ENCODE data around the gene GPR39. TPM values are rescaled to one million over a fixed set of nuclear protein-coding genes. Genes with fewer than 3 reads are reported as not detected.
"Not testable (repeated sequence)": the region's sequence is repeated elsewhere in the genome, so short reads cannot be mapped to it uniquely, and the experiment has no call there.

GPR39 gene
- total RNA-seq, 1 donor from 2014 or later, result 2.9 TPM

DNA sequence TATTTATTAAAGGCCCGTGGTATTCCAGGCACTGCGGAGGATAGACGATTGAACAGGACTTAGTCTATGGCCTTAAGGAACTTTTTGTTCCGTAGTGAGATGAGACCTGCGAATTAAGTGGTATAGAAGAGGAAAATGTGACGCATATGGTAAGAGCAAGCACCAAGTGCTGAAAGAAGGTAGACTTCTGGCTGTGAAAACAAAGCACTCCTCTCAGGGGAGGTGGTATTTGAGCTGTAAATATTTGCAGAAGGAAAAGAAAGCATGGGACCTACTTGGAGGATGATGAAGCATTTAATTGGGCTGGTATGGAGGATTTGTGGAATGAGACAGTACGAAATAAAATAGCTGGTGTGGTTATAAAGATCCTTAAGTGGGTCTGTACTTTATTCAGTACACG is 62.5 kb downstream of the GPR39 start:
- FAIRE-seq (no peak), DNase-seq (ENCODE audit: low spot score in 2 of 2) (no peak)

DNA sequence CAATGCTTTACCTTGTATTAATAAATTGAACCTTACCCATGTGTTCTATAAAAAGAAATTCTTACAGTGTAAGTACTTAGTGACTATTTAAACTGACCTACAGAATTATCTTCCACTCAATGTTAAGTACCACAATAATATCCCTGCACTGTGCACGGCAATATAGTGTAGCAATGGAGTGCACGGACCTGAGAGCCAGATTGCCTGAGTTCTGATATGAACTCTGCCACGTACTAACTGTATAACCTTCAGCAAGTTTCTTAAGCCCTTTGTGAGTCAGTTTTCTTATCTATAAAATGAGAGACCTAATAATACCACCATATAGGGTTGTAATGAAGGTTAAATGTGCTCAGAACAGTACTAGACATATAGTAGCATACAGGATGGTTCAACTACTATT is 66.2 kb downstream of the GPR39 start:
- no peak for FAIRE-seq
- DNase-seq (ENCODE audit: low spot score in 2 of 2), result no peak

DNA sequence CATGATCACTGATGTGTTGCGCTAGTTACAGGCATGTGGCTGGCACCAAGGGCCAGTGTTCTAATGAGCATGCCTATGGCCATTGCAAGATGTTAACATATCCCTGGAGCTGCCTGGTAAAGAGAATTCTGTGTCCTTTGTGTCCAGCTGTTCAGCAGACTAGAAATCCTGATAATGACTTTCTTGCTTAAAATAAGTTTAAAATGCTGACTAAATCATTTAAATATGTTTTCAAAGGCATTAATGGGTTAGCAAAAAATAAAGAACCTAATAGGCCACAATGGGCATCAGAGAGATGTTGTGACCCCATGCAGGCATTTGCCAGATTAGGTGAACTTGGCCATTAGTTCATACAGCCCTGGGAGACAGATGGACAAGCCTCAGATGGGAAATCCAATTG is 67.5 kb downstream of the GPR39 start:
- FAIRE-seq (no peak), DNase-seq (ENCODE audit: low spot score in 2 of 2) (no peak)

DNA sequence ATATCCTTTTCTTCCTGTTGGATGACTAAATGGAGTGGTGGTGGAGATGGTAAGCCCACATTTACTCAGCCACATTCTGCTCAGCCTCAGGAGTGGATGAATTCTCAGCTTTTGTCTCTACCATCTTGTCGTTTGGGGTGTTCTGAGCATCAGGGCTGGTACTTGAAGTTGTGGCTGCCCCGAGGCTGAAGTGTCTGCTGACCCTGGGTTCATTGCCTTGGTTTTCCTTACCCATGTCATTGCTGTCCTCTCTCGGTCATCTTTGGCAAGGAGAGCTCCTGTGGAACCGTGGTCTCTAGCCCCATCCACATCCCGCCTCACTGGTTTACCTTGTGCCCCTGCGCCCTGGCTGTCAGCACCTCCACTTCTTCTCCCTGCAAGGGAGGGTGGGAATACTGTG is 71.9 kb downstream of the GPR39 start:
- FAIRE-seq (no peak), DNase-seq (ENCODE audit: low spot score in 2 of 2) (no peak)

DNA sequence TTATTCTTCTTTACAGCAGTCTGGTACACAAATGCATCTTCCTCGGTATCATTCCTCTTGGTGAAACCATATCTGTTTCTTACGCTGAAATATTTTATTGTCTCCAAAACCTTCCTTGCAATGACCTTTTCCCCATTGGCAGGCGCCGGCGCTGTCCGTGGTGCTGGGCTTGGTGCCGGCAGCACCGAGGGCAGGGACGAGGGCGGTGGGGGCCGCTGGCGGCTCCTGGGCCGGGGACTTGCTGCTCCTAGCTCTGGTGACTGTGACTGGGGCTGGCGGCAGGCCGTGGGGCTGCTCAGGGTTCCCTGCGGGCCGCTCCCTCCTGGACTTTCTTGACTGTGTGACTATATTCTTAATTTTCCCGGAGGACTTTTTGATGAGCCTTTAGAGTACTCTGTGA is 72.5 kb downstream of the GPR39 start:
- FAIRE-seq (no peak), DNase-seq (ENCODE audit: low spot score in 2 of 2) (no peak)

DNA sequence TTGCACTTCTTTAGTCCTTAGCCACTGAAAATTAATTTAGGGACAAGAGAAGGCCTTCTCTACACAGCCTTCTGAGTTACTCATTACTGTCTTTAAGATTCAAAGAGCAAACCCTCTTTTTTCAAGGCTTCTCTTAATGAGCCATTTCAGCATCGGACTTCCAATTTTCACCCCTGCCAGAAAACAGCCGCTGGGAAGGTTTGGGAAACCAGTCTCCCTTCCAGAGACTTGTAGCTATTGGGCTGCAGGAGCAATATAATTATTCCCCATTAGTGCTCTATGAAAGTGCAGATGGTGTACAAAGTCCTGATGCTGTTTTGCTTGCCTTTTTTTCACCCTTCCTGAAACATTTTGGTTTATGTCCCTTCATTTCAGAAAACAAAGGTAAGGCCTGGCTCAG is 79.3 kb downstream of the GPR39 start:
- DNase-seq (ENCODE audit: low spot score in 2 of 2), result no peak
- no peak for FAIRE-seq

DNA sequence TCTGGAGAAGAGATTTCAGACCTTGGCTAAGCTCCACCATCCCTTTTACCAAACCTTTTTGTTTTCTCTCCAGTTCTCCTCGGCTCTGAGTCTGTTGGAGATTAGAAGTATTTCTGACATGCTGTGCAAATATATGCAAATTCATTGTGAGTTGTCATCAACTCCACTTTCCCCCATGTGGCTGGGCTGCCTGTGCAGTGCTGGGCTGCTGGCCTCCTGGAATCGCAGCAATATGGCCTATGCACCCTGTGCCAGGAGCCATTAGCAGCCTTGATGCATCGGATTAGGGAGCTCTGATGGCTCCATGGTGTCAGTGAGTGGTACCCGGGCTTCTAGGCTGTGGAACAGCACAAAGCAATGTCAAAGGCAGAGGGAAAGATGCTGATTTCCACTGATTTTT is 80.0 kb downstream of the GPR39 start:
- no peak for FAIRE-seq
- DNase-seq (ENCODE audit: low spot score in 2 of 2), result no peak

DNA sequence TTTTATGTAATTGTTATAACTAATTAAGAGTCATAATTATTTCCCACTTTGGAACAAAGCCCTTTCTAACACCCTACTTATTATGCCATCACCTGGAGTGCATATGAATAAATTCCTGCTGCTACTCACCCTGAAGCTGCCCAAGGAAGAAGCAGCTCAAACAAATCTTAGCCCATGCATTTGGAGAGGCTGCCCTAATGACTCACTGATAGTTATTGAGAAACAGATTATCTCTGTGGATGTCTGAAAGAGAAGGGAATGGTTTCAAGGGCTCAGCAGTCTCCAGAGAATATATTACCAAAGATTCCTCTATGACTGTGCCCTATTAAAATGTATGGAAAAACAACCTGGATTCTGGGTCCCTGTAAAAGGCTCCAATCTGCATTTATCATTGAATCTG is 81.0 kb downstream of the GPR39 start:
- DNase-seq (ENCODE audit: low spot score in 2 of 2) (no peak), FAIRE-seq (no peak)

DNA sequence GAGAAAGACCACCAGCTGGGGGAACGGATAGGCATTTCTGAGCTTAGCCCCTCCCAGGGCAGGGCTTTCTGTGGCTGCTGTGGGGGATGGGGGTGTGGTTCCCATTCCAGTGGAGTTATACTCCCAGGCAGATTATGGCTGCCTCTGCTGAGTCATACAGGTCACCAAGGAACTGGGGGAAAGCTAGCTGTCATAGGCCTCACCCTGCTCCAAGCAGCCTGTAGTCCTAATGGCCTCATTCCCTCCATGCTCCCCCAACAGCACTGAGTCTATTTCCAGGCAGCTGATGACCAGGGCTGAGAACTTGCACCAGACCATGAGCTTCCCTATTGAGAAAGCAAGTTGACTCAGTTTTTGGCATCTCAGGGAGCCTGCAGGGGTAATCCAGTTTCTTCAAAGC is 87.1 kb downstream of the GPR39 start:
- no peak for DNase-seq (ENCODE audit: low spot score in 2 of 2)
- no peak for FAIRE-seq

DNA sequence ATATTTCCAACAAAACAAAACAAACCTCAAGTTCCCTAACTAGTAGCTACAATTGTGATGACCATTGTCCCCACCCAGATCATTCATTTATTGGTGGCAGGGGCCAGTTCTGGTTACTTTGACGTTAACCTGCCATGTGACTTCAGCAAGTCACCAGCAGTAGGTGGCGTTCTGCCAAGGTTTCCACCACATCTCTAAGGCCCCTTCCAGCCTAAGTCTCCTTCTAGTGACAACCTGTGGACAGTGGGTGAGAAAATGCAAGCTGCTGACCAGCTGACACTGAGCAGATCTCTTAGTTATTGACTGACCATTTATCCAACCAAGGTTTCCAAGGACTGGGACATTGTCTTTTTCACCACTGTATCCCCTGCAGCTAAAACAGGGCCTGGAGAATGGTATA is 98.4 kb downstream of the GPR39 start:
- FAIRE-seq, result no peak
- no peak for DNase-seq (ENCODE audit: low spot score in 2 of 2)

DNA sequence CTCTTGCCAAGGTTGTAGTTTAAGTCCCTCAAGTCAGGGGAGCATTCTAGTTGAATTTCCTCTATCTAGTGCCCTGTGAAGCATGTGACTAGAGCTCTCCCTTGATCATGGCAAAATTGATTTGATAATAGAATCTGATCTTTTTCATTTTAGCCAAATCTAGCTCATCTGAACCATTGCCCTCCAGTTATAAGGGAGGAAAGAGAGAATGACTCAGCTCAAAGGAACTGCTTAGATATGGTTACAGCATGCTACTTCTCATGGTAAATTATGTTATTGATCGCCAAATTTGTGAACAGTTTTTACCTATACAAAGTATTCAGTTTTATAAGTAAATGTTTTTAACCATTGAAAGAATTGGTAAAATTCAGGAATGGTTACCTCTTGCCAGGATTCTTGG is 100.8 kb downstream of the GPR39 start:
- no peak for FAIRE-seq
- DNase-seq (ENCODE audit: low spot score in 2 of 2), result no peak

DNA sequence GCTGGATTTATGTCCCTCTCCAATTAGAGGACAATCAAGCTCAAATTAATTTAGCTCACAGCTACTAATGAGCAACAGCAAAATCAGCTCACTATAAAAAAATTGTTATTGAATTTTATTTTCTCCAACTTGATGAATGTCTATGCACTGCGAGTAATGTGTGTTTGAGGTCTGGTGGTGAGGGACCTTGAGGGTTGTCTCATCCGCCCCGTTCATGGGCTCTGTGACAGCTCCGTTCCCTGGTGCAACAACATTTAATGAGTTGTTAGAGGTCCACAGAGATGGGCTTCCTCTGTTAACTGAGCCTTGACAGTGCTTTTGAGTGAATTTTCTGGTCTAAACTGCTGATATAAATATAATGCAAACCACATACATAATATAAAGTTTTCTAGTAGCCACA is 101.7 kb downstream of the GPR39 start:
- no peak for DNase-seq (ENCODE audit: low spot score in 2 of 2)
- no peak for FAIRE-seq

DNA sequence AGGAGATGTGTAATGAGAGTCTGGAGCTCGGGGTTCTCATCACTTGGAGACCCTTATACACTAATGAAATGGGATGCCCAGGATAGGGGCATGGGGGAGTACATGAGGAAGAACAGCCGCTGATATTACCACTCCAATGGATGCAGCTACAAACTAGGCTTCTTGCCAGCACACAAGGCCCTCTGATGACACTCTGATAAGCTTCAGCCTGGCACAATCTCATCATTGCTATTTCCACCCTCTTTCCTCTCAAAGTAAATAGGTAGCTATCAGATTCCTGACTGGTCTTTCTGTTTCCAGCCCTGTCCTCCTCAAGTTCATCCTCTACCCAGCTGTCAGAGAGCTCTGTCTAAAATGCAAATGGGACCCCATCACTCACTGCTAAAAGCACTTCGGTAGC is 103.0 kb downstream of the GPR39 start:
- no peak for FAIRE-seq
- DNase-seq (ENCODE audit: low spot score in 2 of 2), result no peak

DNA sequence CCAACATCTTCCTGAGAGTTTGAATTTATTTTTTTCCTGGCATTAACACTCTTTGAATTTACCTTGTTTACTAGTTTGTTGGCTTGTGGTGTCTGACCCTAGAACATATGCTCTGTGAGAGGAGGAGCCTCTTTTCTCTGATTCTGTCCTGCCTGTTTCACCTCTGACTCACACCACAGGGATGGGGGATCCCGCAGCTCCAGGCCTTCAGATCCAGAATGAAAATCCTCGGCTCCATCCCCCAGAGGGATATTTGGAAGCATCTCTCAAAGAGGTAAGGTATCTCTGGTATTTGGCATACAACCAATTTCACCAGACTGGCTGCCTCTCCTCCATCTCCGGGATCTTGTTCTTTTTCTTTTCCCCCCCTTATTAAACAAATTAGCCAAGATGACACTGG is 104.7 kb downstream of the GPR39 start:
- DNase-seq (ENCODE audit: low spot score in 2 of 2) (no peak), FAIRE-seq (no peak)

DNA sequence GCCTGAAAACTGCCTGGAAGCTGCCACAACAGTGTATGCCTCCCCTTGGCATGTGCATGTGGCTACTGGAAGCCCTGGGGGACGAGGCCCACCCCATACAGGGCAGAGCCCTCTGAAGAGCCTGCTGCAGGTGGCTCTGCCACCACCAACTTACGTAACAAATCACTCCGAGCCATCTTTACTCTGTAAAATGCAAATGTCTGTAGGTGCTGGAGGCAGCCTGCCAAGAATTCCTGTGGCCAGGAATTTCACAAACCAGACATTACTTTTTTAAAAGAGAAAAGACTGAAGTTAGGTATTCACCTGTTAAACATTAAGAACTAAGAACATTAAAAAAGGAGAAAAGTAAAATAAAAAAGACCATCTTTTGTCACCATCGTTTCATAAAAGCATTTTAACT is 106.3 kb downstream of the GPR39 start:
- DNase-seq (ENCODE audit: low spot score in 2 of 2) (no peak), FAIRE-seq (no peak)

DNA sequence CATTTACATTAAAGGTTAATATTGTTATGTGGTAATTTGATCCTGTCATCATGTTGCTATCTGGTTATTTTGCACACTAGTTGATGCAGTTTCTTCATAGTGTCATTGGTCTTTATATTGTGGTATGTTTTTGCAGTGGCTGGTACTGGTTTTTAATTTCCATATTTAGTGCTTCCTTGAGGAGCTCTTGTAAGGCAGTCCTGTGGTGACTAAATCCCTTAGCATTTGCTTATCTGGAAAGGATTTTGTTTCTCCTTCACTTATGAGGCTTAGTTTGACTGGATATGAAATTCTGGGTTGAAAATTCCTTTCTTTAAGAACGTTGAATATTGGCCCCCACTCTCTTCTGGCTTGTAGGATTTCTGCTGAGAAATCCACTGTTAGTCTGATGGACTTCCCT is 120.5 kb downstream of the GPR39 start:
- not testable (repeated sequence) for FAIRE-seq

DNA sequence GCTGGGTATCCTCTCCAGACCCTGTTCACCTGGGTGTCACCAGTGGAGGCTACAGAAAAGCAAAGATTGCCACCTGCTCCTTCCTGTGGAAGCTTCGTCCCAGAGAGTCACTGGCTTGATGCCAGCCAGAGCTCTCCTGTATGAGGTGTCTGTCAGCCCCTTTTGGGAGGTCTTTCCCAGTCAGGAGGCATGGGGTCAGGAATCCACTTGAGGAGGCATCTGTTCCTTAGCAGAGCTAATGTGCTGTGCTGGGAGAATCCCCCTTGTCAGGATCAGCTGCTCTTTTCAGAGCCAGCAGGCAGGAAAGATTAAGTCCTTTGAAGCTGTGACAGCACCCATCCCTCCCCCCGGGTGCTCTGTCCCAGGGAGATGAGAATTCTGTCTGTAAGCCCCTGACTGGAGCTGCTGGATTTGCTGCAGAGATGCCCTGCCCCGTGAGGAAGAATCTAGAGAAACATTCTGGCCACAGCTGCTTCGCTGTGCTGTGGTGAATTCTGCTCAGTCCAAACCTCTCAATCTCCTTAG is 121.8 kb downstream of the GPR39 start:
- DNase-seq (ENCODE audit: low spot score in 2 of 2), result no peak
- no peak for FAIRE-seq

More for the DNA sequence above, 120.5 kb downstream of the GPR39 start:
- DNase-seq (ENCODE audit: low spot score in 2 of 2), result not testable (repeated sequence)

DNA sequence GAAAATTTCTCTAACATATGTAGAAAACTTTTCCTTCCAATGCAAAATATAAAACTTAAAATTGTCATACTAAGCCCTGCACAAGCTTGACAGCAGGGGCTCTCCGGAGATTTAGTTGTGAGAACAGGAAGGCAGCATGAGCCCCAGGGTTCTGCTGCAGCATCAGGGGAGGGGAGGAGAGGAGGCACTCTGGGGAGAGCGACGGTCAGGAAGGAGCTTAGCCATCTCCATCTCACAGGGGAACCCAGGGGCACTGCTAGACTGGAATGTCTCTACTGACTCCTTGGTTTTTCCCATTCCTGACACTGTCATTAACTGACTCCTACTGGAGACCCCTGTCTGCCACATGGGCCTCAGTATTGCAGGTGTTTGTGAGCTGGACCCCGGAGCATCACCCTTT is 123.6 kb downstream of the GPR39 start:
- no peak for FAIRE-seq

DNA sequence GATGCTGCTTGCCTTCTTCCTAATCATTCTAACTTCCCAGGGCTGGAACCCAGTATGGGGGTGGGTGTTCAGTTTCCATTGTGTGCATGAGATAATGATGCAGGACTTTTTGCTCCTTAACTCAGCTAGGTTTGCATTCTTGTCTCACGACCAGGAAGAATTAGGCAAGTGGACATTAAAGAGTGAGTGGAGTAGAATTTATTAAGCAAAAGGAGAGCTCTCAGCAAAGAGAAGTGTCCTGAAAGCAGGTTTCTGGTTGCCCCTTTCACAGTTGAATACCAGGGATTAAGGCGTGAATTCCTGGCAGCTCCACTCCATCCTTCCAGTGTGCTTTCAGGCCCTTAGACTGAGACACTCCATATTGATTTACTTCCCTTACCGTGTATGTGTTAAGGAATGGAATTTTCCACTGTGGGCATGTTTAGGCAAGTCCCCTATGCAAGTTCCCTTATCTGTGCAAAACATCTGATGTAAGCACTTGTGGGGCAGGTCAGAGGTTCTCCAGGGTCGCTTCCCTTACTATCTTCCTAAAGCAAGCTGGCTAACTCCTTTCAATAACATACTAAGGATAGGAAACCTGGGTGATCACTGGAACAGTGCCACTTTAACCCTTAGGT is 126.5 kb downstream of the GPR39 start:
- DNase-seq (ENCODE audit: low spot score in 2 of 2) (no peak), FAIRE-seq (no peak)

More for the DNA sequence above, 123.6 kb downstream of the GPR39 start:
- no peak for DNase-seq (ENCODE audit: low spot score in 2 of 2)

DNA sequence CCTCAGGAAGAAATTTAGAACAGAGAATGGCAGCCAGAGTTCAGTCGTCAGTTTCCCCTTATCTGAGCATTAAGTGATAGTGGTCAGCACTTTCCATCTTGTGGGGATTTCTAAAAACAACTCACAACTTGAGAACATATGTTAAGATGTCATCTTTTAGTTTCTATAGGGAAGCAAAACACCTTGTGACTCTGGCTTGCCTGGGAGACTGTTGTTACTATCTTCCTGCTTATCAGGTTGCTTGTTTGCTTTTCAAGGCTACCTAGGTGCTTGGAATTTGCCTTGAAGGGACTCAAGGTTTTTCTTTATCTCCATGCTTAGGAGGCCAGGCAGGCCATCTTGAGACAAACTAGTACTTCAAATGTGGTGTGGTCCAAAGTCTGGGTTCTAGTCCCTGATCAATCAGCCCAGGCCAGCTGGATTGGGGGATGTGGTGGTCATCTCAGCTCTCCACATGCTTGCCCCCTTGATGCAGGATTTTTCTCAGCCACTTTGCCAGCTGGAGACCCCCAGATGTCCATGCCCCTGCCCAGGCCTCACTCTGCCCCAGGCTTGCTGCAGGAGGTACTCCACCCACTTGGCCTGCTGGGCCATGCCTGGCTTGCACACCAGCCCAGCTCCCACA is 127.5 kb downstream of the GPR39 start:
- DNase-seq (ENCODE audit: low spot score in 2 of 2) (no peak), FAIRE-seq (no peak)

DNA sequence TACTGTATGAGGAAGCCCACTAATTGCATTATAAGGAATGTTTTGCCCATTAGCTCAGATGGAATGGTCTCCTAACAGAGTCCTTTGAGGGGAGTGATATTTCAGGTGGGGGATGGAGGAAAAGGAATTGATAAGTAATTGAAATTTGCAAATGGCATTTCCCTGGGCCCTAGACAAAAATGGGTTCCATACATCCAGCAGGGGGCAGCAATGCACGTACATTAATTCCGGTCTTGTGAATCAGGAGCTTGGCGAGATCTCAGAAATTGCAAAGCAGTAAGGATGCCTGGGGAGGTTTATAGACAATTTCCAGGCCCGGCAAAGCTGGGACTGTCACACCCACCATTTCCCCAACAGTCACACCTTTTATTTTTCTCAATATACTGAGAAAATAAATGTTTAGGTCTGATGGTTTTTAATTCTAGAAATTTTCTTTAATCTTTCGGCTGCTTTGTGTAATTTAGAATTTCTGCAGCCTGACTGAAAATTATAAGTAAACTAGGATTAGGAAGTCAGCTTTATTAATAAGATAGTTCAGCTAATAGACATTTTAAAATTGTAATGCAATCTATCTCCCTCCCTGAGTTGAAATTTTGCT is 130.6 kb downstream of the GPR39 start:
- peak; percentile 31 to 59 for DNase-seq (ENCODE audit: low spot score in 2 of 2)
- FAIRE-seq, result no peak

Measured in frontal cortex (tissue), 4 donors.